ENCODE data around the gene MSH5. TPM values are rescaled to one million over a fixed set of nuclear protein-coding genes. Genes with fewer than 3 reads are reported as not detected.
"Not testable (repeated sequence)": the region's sequence is repeated elsewhere in the genome, so short reads cannot be mapped to it uniquely, and the experiment has no call there.

MSH5 gene
- total RNA-seq, 2 donors from 2014 or later: 7.7 to 9.8 TPM

- intact Hi-C loops (cut with DNase I); DNase-seq (ENCODE audit: low spot score): not testable (repeated sequence)
Measured at GRCh38 chr6:31808599-31808998, 68.8 kb downstream of the MSH5 start.

DNA sequence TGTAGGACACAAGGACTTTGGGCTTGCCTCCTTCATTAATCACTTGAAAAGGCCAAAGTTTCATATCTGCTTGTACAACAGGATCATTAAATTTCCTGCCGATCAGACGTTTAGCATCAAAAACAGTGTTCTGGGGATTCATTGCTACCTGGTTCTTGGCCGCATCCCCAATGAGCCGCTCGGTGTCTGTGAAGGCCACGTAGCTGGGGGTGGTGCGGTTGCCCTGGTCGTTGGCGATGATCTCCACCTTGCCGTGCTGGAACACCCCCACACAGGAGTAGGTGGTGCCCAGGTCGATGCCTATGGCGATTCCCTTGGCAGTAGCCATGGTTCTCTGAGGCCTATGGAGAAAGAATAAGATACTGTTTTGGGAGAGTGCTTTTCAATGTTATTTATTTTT, 71.8 kb downstream of the MSH5 start:
- intact Hi-C loops (cut with DNase I): no loop called here
- no peak for DNase-seq (ENCODE audit: low spot score)

Small RNAs within 50 kb of the gene (microRNA-seq; reads per million reads assigned to microRNA genes)
- 0.26 to 0.65 reads per million in 2 donors for gene MIR4646 (ENCODE audit: borderline microRNAs expressed in 2 of 2)

Other genes starting within 250 kb of the MSH5 start
- gene MICB, start 241.9 kb upstream of the MSH5 start, total RNA-seq: 1 to 10 TPM; 2.9 to 4.1 TPM
- gene MCCD1, start 211.0 kb upstream of the MSH5 start, total RNA-seq: not detected
- gene DDX39B, start 198.0 kb upstream of the MSH5 start, total RNA-seq: 100 to 1,000 TPM; 165 to 180 TPM
- gene ATP6V1G2, start 193.4 kb upstream of the MSH5 start, total RNA-seq: 1 to 10 TPM in 1 of 2 donors, under 1 TPM in 1; 0.43 to 1.2 TPM
- gene NFKBIL1, start 192.4 kb upstream of the MSH5 start, total RNA-seq: 10 to 100 TPM; 12.0 to 13.2 TPM
- not detected for gene LTA, start 167.7 kb upstream of the MSH5 start, total RNA-seq
- gene TNF, start 164.4 kb upstream of the MSH5 start, total RNA-seq: under 1 TPM; 0.81 to 0.93 TPM
- gene LTB, start 157.6 kb upstream of the MSH5 start, total RNA-seq: 1 to 10 TPM in 1 of 2 donors, under 1 TPM in 1; 0.90 to 1.6 TPM
- gene LST1, start 153.7 kb upstream of the MSH5 start, total RNA-seq: 10 to 100 TPM in 1 of 2 donors, 1 to 10 TPM in 1; 9.2 to 24.8 TPM
- not detected for gene NCR3, start 147.0 kb upstream of the MSH5 start, total RNA-seq
- gene AIF1, start 124.8 kb upstream of the MSH5 start, total RNA-seq: 10 to 100 TPM; 18.1 to 68.7 TPM
- 100 to 1,000 TPM; 119 to 133 TPM for gene PRRC2A, start 119.3 kb upstream of the MSH5 start, total RNA-seq
- 100 to 1,000 TPM; 146 to 193 TPM for gene BAG6, start 87.3 kb upstream of the MSH5 start, total RNA-seq
- gene APOM, start 84.1 kb upstream of the MSH5 start, total RNA-seq: 1 to 10 TPM in 1 of 2 donors, under 1 TPM in 1; 0.60 to 1.2 TPM
- 10 to 100 TPM; 18.8 to 19.3 TPM for gene C6orf47, start 79.2 kb upstream of the MSH5 start, total RNA-seq
- 10 to 100 TPM in 1 of 2 donors, 1 to 10 TPM in 1; 7.8 to 10.1 TPM for gene GPANK1, start 75.0 kb upstream of the MSH5 start, total RNA-seq
- gene CSNK2B, start 73.9 kb upstream of the MSH5 start, total RNA-seq: 10 to 100 TPM; 85.2 to 90.4 TPM
- 1 to 10 TPM; 9.5 to 9.8 TPM for gene LY6G5B, start 70.0 kb upstream of the MSH5 start, total RNA-seq
- gene LY6G5C, start 58.9 kb upstream of the MSH5 start, total RNA-seq: 1 to 10 TPM; 1.7 to 1.9 TPM
- gene ABHD16A, start 36.7 kb upstream of the MSH5 start, total RNA-seq: 10 to 100 TPM; 38.3 to 39.4 TPM
- gene LY6G6F, start 33.1 kb upstream of the MSH5 start, total RNA-seq: not detected
- gene LY6G6D, start 24.7 kb upstream of the MSH5 start, total RNA-seq: not detected
- gene LY6G6C, start 18.3 kb upstream of the MSH5 start, total RNA-seq: not detected
- 1 to 10 TPM in 1 of 2 donors, under 1 TPM in 1; 0.52 to 1.1 TPM for gene MPIG6B, start 16.6 kb upstream of the MSH5 start, total RNA-seq
- gene DDAH2, start 10.7 kb upstream of the MSH5 start, total RNA-seq: 10 to 100 TPM; 88.3 to 97.4 TPM
- 100 to 1,000 TPM; 272 to 402 TPM for gene CLIC1, start 3.5 kb upstream of the MSH5 start, total RNA-seq
- gene SAPCD1, start 22.7 kb downstream of the MSH5 start, total RNA-seq: not detected
- gene VWA7, start 37.3 kb downstream of the MSH5 start, total RNA-seq: under 1 TPM; 0.37 to 0.48 TPM
- 10 to 100 TPM; 49.0 to 60.8 TPM for gene VARS1, start 55.7 kb downstream of the MSH5 start, total RNA-seq
- 10 to 100 TPM; 38.7 to 39.7 TPM for gene LSM2, start 67.0 kb downstream of the MSH5 start, total RNA-seq
- 1 to 10 TPM; 1.4 to 1.7 TPM for gene HSPA1L, start 75.3 kb downstream of the MSH5 start, total RNA-seq
- 100 to 1,000 TPM; 157 to 187 TPM for gene HSPA1A, start 75.5 kb downstream of the MSH5 start, total RNA-seq
- 100 to 1,000 TPM in 1 of 2 donors, 10 to 100 TPM in 1; 89.8 to 106 TPM for gene HSPA1B, start 87.7 kb downstream of the MSH5 start, total RNA-seq
- 10 to 100 TPM; 22.2 to 29.0 TPM for gene NEU1, start 122.8 kb downstream of the MSH5 start, total RNA-seq
- under 1 TPM; 0.33 to 0.65 TPM for gene SLC44A4, start 139.0 kb downstream of the MSH5 start, total RNA-seq
- gene EHMT2, start 157.7 kb downstream of the MSH5 start, total RNA-seq: 10 to 100 TPM; 24.0 to 26.8 TPM
- 1 to 10 TPM; 3.6 to 4.2 TPM for gene ZBTB12, start 162.1 kb downstream of the MSH5 start, total RNA-seq
- 10 to 100 TPM; 14.0 to 59.6 TPM for gene C2, start 187.7 kb downstream of the MSH5 start, total RNA-seq
- gene CFB, start 206.1 kb downstream of the MSH5 start, total RNA-seq: 10 to 100 TPM; 35.8 to 83.3 TPM
- gene NELFE, start 219.0 kb downstream of the MSH5 start, total RNA-seq: 10 to 100 TPM; 41.6 to 52.0 TPM
- 10 to 100 TPM; 41.6 to 42.9 TPM for gene SKIC2, start 219.2 kb downstream of the MSH5 start, total RNA-seq
- 10 to 100 TPM; 14.5 to 15.5 TPM for gene DXO, start 232.1 kb downstream of the MSH5 start, total RNA-seq
- 10 to 100 TPM; 27.5 to 51.7 TPM for gene C4A, start 242.1 kb downstream of the MSH5 start, total RNA-seq